DMS153 treated with DMSO at 0.1 percent for 48 hours (cell line): ENCODE results near the gene ANHX.
"Not testable (repeated sequence)": the region's sequence is repeated elsewhere in the genome, so short reads cannot be mapped to it uniquely, and the experiment has no call there.

ENCODE experiments used
- DNase-seq: peaks from one replicate; lab custom pipeline; 2025; ENCODE audit not compliant: unreplicated experiment; lab: John Stamatoyannopoulos, UW

Gene ANHX

DNA sequence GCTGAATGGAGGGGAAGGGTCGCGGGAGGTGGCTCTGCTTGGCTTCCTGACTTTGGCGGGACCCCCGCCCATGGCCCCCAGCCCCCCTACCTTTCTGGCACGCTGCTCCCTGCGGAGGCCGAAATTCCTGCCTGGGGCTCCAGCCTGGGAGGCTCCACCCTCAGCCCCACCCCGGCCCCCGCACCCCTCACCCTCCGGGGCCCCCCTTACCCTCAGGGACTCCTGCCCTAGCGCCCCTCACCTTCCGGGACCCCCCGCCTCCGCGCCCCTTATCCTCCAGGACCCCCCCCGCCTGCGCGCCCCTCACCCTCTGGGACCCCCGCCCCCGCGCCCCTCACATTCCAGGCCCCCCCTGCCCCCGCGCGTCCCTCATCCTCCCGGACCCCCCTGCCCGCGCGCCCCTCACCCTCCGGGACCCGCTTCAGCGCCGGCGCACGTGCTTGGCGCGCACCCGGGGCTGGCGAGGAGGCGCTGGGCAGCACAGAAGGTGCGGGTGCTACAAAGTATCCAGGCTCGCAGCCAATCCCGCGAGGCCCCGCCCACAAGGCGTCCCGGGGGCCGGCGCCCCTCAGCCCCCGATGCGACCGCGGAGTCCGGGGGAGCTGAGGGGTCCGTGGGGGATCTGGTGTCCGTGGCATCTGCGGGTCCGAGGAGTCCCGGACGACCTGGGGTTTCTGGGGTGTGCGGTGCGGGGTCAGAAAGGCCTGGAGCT, at the start of gene ANHX:
TSS of gene ANHX (minus strand) at position 477 of the 712 bp plus-strand sequence. CDS start 1,521 bp downstream, outside the sequence.
- DNase-seq, result no peak

DNA sequence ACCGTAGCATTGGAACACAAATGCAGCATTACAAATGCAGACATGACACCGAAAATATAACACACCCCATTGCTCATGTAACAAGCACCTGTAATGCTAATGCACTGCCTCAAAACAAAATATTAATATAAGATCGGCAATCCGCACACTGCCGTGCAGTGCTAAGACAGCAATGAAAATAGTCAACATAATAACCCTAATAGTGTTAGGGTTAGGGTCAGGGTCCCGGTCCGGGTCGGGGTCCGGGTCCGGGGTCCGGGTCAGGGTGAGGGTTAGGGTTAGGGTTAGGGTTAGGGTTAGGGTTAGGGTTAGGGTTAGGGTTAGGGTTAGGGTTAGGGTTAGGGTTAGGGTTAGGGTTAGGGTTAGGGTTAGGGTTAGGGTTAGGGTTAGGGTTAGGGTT, 29.0 kb upstream of the ANHX start:
- not testable (repeated sequence) for DNase-seq

DNA sequence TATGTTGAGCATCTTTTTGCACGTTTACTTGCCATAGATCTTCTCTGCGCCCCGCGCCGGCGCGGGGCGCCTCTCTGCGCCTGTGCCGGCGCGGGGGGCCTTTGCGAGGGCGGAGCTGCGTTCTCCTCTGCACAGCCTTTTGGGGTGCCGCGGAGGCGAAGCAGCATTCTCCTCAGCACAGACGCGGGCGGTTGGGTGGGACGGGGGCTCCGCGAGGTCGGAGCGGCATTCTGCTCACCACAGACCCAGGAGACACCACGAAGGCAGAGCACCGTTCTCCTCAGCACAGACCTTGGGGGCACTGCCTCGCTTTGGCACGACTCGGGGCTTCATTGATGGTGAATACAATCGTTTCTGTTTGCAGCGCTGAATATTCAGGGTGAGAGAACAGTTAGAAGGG, 28.5 kb upstream of the ANHX start:
- DNase-seq, result no peak

DNA sequence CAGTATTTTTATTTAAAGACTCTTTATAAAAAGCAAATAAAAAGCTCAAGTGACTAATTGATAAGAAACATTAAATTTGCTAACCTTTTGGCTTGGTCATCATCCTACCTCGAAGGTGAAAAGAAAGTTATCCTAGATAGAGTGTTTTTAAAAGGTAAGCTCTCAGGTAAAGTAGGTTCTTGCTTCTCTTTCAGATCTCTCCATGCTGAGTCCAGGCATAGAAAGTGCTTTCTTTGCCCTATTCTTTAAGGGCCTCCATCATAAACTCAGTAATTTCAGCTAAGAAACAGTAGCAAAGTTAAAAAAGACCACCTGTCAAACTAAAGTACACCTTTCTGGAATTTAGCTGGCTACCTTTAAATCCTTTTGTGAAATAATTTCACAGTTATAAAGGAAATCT, 20.6 kb upstream of the ANHX start:
- DNase-seq, result no peak

DNA sequence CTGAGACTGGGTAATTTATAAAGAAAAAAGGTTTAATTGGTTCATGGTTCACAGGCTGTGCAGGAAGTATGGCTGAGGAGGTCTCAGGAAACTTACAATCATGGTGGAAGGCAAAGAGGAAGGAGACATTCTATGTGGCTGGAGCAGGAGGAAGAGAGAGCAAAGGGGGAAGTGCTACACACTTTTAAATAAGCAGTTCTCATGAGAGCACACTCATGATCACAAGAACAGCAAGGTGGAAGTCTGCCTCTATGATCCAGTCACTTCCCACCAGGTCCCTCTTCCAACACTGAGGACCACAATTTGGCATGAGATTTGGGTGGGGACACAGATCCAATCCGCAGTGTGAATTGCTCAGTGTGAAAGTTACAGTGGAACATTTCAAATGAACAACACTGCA, 20.2 kb upstream of the ANHX start:
- not testable (repeated sequence) for DNase-seq

DNA sequence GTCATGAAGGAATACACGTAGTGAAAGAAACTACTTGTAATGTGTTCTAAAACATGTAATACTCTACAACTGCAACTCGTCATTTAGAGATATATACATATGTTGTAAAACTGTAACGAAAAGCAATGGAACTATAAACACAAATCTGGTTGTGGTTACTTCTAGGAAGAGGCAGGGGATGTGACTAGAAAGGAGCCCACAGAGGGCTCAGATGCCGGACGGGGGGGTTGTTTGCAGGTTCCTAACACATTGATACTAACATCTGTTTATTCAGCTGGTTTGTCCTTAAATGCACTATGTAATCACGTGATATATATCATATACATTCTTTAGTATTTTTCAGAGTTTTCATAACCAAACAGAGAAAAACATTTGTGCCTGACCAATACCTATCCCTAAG, 16.1 kb upstream of the ANHX start:
- no peak for DNase-seq

DNA sequence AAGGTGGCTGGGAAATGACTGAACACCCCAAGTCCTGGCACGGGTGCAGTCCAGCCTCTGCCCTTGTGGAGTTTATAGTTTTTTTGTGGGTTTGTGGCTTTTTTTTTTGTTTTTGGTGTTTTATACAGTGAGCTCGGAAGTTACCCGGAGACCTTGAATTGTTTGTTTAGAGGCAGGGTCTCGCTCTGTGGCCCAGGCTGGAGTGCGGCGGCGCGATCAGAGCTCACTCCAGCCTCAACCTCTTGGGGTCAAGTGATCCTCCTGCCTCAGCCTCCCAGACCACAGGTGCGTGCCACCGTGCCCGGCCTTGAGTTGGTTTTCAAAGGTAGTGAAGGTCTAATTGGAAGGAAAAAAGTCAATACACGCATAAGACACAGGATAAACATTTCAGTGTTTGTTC, 879 bp upstream of the ANHX start:
- DNase-seq, result no peak

DNA sequence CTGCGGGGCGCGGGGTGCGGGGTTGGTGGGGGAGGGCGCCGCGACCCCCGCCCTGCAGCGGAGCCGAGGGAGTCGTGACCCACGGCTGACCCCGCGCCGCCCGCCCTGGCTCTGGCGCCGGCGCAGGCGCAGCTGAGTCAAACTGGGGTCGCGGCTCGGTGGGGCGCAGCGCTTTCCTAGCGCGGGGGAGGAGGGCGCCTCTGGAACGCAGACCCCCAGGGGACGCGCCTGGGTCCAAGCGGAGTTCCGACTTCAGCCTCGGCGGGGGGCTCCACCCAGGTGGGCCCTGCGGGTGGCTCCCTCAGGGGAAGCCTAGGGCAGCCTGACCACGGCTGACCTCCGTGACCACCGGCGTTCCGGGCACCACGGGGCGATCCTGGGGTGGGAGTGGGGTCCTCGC, 467 bp upstream of the ANHX start:
- DNase-seq, result no peak

DNA sequence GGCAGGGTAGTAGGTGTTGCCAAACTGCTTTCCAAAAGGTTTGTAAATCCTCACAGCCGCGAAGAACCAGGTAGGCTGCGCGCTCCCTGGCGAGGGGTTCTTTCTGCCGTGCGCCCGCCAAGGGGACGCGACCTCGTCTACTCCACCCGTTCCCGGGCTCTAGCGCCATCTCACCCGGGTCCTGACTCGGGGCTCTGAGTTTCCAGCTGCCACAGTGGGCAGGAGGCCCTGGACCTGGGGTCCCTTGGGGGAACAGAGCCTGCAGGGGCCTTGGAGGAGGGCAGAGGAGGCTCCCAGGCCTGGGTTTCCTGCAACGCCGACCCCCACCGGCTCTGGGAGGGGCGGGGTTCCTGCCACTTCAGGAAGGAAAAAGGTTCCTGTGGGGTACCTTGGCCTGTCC, 706 bp downstream of the ANHX start:
- DNase-seq, result no peak

DNA sequence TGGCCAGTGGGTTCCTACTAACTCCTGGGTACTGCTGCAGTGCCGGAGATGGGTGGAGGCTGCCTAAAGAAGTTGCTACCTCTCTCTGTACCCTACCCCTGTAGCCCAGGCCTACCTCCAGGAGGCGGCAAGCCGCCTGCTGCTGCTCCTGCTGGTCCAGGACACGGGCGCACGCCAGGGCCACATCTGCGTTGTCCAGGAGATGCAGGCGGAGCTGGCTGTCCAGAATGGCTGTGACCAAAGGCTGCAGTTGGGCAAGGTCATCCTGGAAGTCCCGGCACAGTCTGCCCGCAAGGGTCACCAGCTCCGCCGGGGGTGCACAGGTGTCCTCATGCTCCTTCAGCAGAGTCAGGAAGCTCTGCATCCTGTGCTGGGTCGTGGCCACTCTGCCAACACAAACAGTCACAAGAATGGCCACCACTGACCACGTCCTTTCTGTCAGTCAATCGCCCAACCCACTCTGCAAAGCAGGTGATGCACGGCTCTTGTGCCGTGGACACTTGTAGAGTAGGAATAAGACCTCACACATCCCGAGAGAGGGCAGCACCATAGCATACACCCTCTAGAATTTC, 1.6 kb downstream of the ANHX start:
- no peak for DNase-seq

DNA sequence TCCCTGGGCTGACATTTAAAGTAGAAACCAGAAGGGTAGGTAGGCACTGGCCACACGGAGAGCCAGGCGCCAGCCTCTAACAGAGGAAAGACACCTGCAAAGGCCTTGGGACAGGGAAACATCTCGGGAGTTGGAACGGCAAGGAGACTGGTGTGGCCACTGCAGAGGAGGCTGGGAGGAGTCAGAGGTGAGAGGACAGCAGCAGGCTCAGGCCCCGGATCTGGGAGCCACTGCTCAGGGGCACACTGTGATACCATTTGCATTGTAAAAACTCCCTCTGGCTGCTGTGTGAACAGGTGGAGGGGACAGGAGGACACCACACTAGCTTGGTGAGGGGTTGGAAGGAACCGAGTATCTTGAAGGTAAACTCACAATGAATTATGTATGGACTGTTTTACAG, 2.7 kb downstream of the ANHX start:
- DNase-seq, result no peak

DNA sequence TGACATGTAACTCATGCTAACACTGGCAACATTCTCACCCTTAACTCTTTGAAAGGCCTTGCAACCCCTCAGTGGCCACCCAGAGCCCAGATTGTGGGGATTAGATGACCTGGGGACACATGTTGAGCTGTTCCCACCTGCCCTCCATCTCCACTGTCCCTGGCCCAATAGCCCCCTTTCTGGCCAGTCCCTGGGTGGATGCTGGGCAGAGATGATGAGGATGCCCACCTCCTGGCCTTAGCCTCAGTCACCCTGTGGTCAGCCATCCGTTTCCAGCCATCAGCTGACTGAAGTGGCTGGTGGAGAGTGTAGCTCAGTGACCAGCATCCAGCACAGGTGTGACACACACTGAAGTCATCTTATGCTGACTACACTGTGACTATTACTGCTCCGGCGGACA, 4.7 kb downstream of the ANHX start:
- no peak for DNase-seq

DNA sequence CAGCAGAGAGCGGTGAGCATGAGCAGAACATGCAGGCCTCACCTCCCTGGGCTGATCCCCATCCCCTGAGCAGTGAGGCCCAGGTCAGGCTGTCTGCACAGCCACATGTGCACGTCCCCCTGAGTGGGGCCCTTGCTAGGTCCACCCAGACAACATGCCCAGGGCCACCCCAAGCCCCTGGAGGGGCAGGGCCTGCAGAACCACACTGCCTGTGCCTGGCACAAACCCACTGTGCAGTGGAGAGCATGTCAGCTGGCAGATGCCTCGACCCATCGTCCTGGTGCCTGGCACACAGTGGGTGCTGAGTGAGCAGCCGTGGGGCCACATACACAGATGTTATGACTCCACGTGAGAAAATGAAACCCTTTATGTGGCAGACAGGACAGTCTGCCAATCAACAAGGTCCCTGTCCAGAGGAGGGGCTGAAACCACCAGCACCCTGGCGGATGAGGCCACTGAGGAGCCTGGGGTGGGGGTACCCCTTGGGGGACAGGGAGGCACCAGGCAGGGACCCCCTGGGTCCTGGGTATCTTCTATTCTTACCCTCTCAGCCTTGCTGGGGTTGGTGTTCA, 8.3 kb downstream of the ANHX start:
- no peak for DNase-seq

DNA sequence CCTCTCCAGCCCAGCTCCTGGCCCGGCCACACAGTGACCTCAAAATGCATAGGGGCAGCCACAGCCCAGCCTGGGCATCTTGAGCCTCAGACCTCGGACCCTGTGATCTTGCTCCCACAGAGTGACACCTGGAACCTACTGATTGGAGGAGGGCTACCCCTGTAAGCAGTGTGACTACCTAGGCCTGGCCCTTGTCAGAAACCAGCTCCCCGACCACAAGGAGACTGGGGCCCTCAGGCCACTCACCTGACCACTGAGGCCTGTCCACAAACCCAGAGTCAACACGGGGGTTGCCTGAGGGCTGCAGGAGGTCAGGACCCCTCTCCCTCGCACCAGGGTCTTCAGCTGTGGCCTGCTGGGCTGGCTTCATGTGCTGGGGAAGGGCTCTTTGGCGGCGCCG, 9.0 kb downstream of the ANHX start:
- DNase-seq, result no peak

DNA sequence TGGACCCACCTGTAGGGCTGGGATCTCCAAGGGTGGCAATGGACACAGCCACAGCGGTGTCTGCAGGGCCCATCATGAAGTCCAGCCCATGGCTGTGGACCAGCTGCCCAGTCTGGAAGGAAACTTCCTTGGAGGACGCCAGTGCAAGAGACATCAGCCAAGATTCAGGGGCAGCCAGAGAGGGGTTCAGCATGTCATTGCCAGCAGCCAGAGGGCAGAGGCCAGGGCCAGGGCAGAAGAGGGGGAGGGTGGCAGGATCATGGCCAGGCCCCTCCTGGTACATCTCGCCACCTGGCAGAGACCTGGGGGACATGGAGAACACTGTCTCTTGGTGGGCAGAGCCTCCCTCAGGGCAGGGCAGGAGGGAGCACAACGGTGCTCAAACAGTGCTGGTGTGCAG, 10.2 kb downstream of the ANHX start:
- no peak for DNase-seq

DNA sequence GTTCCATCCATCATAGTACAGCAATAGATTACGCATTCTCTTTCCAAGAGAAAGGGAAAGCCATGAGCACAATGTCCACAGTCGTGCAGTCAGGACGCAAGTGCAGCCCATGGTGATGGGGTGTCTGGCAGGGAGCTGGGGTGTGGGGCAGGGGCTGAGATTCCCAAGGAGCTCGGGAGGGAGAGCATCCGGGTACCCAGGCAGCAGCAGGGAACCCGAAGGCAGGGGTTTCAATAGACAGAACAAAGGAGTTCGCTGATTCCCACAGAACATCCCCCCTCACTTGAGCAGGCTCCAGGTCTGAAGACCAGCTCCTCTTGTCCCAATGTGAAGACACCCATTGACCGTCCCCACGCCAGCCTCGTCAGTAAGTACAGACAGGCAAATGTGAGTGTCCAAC, 13.5 kb downstream of the ANHX start:
- no peak for DNase-seq

DNA sequence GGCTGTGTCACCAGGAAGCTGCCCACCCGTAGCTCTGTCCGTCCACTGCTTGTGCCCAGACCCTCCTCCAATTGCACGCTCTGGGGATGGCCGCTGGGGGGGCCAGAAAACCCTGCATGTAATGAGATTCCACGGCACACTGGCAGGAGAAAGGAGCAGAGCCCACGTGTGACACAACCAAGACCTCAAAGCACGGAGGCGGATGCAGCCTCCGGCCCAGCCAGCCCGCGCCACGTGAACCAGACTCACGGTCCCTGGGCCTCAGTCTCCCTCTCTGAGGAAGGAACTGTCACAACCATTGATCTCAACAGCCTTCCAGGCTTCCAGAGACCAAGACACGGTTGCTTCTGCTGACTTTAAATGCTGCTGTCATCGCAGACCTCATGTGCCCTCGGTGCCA, 14.4 kb downstream of the ANHX start:
- no peak for DNase-seq

DNA sequence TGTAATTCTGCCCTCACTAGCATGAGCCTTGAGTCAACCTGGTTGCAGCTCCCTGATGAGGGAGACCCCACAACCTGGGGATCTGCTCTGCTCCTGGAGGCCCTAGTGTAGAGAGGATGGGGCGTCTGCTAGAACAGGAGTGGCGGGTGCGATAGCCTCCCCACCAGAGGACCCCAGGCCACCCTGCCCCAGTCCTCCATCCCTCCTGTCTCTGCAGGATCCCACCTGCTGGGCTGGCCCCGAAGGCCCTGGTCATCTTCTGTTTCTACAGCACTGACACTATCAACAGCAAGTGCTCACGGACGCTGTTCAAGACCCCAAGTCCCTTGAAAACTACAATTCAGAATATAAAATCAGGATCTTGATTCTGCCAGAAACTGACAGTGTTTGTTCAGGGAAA, 15.2 kb downstream of the ANHX start:
- no peak for DNase-seq

DNA sequence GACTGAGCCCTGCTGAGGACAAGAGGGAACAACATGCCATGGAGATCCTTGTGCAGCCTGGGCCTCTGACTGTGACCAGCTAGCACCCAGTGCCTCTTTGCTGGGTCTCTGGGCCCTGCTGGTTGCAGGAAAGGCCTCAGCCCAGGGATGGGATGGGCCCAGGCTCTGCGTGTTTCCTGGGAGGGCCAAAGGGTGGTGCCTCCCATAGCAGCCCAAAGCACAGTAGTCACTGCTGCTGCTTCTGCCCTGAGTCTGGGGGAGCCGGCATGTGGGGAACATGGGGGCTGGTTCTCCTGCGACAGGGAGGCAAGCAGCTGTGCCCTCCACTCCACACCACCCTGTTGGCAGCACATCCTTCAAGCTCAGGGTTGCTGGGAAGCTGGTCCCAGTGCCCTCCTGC, 18.5 kb downstream of the ANHX start:
- DNase-seq, result no peak

DNA sequence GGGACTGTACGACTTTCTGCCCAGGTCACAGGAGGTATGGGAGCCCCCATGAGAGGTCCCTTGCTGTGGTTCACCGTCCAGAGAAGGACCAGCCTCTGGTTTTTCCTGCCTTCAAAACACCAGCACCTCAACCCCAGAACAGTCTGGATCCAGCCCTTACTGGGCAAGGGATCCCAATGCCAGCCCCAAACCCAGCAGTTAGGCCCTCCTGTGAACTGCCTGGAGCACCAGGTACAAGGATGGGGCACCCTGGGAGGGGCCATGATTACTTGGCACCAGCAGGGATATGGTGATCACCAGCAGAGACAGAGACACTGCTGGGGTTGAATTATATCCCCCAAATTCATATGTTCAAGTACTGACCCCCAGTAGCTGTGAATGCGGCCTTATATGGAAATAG, 20.0 kb downstream of the ANHX start:
- no peak for DNase-seq

DNA sequence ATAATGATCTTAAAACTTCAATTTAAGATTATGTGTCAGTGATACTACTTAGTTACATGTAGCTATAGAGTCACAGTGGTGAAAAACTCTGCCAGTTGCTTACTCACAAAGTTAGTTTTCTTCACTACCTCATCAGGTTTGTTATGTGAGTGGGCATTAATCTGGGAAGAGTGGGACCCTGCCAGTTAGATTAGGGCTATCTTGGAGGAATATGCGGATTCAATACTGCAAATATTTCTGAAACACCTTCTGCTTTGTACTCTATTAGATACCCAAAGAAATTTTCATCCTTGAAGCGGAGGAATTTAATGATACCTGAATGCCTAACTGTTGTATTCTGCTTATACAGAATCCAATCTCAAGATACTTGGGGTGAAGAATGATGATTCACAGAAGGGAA, 29.3 kb downstream of the ANHX start:
- no peak for DNase-seq

DNA sequence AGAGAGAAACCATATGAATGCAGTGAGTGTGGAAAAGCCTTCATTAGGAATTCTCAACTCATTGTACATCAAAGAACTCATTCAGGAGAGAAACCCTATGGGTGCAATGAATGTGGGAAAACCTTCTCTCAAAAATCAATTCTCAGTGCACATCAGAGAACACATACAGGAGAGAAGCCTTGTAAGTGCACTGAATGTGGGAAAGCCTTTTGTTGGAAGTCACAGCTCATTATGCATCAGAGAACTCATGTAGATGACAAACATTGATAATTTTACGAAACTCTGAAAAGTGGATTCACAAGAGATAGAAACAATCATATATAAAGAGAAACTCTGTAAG, 31.4 kb downstream of the ANHX start:
- DNase-seq, result no peak
